Hepatocyte (in vitro differentiated cells): ENCODE results near the gene CHD9.

ENCODE experiments used
- EZH2 ChIP-seq: fragments of 200-600 bp; sonication (generic); IDR thresholded peaks from 2 replicates; pipeline ENCODE4 v1.6.1; 2016; ENCODE audit warnings: antibody characterized with exemption, mild to moderate bottlenecking, borderline replicate concordance
- TF ChIP-seq, protein P1 (sequence below): fragments of 200-600 bp; sonication (generic); IDR thresholded peaks from 2 replicates; pipeline ENCODE4 v1.5.1; 2016; ENCODE audit warnings: antibody characterized with exemption, mild to moderate bottlenecking; ENCODE audit not compliant: poor library complexity

DNA sequence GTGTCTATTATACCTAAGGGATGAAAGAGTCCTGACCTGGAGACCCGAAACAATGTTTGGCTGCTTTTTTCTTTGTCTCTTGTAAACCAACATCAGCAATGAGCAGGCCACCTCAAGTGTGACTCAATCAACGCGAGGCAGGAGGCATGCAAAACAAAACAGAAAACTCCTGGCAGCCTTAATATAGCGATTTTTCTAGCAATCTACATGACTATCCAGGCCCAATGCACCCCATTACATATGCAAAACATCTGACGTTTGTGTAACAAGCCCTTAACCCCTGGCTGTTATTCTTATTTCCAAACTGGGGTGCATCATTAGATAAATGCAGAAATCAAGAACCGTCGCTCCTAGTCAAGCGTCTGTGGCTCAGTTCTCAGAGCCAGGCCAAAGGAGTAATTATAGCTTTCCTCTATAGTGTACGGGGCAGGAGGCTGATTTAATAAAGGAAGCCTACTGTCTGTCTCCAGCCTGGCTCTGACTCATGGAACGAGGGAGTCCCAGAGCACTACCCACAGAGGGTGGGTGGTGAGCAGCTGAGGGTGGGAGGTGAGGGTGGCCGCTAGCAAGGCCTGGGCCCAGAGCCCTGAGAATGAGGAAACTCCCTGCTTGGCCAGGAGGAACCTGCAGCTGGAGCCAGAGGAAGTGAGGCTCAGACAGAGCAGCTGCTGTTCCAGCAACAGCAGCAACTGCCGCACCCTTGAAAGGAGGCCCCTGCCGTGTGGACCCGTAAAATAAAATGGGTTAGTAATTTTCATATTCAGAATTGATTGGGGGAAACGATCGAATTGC is 43.9 kb downstream of the CHD9 start:
- no peak for TF ChIP-seq EZH2
- TF ChIP-seq, protein P1, sequence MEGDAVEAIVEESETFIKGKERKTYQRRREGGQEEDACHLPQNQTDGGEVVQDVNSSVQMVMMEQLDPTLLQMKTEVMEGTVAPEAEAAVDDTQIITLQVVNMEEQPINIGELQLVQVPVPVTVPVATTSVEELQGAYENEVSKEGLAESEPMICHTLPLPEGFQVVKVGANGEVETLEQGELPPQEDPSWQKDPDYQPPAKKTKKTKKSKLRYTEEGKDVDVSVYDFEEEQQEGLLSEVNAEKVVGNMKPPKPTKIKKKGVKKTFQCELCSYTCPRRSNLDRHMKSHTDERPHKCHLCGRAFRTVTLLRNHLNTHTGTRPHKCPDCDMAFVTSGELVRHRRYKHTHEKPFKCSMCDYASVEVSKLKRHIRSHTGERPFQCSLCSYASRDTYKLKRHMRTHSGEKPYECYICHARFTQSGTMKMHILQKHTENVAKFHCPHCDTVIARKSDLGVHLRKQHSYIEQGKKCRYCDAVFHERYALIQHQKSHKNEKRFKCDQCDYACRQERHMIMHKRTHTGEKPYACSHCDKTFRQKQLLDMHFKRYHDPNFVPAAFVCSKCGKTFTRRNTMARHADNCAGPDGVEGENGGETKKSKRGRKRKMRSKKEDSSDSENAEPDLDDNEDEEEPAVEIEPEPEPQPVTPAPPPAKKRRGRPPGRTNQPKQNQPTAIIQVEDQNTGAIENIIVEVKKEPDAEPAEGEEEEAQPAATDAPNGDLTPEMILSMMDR = no peak
